Stimulated activated CD4-positive, alpha-beta T cell treated with anti-CD3 and anti-CD28 coated beads, Interleukin-2, amount 100 ng/mL, for 48 hours (primary cell): ENCODE data around the gene RDX.
"Not testable (repeated sequence)": the region's sequence is repeated elsewhere in the genome, so short reads cannot be mapped to it uniquely, and the experiment has no call there.

Experiments used
- DNase-seq, 2 donors: peaks; one replicate each; pipeline ENCODE4 v3.0.0-alpha.2; 2020

RDX gene

DNA sequence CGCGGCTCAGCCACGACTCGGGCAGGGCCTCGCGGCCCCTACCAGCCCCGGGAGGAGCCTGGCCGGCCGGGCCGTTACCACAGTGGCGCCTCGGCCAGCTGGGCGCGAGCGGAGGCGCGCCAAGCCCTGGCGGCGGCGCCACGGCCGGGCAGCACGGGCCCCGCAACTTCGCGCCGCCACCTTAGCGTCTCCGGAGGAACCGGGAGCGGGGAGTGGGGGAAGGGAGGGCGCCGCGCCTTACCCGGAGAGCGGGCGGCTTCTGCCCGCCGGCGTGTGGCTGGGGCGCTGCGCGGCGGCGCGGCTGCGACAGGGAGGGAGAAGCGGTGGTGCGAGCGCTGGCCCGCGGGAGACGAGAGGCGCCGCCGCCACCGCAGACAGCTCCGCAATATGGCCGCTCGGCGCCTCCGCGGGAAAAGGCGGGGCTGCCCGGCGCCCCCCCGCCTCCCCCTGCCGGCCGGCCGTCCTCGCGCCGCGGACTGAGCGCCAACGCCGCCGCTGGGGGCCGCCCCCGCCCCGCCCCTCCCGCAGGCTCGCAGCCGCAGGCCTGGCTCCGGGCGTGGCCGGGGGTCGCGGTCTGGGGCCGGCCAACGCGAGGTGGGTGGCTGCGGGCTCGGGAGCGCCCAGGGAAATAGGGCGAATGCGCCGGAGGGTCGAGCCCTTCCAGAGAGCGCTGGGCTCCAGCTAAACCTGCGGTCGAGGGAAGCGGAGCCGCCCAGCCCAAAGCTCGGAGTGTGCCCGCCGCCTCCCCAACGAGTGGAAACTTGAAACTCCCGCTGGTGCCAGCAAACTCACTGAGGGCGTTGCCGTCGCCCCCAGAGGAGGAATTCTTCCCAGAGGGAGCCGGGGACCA lies at the start of gene RDX:
TSS of gene RDX (minus strand) at position 389 of the 850 bp plus-strand sequence. CDS start 16,922 bp downstream, outside the sequence.
- DNase-seq: peak; percentile 58 to 59

DNA sequence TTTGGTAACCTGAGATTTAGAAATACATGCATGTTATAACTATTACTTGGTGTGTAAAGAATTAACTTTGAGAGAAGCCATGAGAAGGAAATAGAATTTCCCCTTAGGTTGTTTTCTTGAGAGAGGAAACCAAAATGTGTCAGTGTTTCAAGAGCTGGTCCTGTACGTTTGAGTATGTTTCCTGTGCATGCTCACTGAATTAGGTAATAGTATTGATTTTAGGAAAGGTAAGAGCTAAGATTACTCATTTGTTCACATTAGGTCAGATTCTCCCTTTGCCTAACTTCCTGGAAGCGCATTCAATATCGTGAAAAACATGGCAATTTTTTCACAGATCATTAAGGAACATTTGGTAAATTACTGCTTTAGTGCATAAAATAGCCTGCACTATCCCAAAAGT lies 49.3 kb upstream of the RDX start:
- DNase-seq: no peak

- no peak for DNase-seq
Measured at GRCh38 chr11:110340436-110340835, 44.0 kb upstream of the RDX start.

- DNase-seq: no peak
Measured at GRCh38 chr11:110339456-110340250, 43.2 kb upstream of the RDX start.

DNA sequence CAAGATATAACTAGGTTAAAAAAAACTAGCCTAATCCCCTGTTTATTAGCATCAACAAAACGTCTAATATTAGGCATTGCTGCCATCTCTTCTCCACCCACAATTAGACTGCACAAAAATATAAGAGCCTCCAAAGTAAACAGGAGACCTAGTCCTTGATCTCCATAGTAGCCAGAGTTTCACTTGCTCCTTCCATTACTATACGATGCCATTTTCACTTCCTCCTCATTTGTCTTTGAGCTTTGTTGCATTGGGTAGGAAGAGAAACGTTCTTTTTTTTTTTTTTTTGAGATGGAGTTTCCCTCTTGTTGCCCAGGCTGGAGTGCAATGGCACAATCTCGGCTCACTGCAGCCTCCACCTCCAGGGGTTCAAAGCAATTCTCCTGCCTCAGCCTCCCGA lies 42.3 kb upstream of the RDX start:
- DNase-seq: no peak

DNA sequence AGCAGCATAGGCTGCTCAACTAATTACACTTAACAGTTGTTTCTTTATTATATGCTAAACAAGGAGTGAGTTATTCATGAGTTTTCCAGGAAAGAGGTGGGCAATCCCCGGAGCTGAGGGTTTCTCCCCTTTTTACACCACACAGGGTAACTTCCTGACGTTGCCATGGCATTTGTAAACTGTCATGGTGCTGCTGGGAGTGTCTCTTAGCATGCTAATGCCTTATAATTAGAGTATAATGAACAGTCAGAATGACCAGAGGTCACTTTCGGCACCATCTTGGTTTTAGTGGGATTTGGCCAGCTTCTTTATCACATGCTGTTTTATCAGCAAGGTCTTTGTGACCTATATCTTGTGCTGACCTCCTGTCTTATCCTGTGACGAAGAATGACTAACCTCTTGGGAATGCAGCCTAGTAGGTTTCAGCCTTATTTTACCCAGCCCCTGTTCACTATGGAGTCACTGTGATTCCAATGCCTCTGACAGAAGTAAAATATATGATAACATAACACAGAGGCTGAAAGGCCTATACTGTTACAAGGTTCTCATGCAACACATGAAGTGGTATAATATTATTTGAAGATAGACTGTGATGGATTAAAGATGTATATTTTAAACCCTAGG lies 41.3 kb upstream of the RDX start:
- no peak for DNase-seq

DNA sequence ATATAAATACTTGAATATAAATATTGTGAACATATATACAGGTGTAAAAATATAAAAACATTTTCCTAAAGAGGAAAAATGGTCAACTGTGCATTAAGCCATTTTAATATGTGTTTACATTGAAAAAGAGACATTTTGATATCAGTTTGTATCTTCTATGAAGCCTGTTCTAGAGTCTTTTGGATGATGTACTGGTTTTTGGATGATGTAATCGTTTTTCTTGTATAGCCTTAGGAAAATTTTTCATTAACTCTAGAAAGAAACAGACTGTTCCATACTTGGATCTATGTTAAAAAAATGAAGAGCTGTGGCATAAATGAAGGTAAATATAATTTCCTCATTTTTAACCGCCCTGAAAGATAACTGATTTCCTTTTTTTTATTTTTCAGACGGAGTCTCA lies 39.6 kb upstream of the RDX start:
- DNase-seq: no peak

DNA sequence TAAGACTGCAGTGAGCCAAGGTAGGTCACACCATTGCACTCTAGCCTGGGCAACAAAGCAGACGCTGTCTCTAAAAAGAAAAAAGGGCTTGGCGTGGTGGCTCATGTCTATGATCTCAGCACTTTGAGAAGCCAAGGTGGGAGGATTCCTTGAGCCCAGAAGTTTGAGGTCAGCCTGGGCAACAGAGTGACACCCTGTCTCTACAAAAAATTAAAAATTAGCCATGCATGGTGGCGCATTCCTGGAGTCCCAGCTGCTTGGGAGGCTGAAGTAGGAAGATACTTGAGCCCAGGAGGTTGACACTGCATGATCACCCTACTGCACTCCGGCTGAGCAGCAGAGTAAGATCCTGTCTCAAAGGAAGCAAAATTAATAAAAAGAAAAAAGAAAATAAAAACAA lies 38.9 kb upstream of the RDX start:
- DNase-seq: no peak

GRCh38 chr11:110331626-110332025 lies 35.2 kb upstream of the RDX start:
- no peak for DNase-seq

DNA sequence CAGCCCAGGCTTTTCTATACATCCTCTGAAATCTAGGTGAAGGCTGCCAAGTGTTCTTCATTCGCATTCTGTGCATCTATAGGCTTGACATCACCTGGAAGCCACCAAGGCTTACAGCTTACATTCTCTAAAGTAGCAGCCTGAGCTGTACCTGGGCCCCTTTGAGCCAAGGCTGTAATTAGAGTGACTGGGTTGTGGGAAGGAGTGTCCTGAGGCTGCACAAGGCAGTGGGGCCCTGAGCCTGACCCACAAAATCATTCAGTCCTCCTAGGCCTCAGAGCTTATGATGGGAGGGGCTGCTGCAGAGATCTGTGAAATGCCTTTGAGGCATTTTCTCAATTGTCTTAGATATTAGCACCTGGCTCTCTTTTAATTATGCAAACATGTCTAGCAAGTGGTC lies 33.0 kb upstream of the RDX start:
- no peak for DNase-seq

- no peak for DNase-seq
Measured at GRCh38 chr11:110327508-110327907, 31.1 kb upstream of the RDX start.

DNA sequence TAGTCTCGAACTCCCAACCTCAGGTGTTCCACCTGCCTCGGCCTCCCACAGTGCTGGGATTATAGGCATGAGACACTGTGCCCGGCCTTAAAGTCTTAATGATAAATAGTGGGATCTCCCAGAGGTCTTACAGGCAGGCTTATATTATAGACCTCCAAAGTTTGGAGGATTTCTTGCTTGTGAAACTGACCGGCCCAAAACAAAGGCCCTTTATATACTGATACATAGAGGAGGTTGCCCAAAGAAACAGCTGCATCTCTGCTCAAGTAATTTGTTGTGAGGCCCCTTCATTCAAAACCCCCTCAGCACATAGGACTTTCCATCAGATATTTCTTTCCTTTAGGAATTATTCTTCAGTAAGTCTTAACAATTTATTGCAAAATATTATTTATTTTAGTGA lies 27.4 kb upstream of the RDX start:
- DNase-seq: no peak

- no peak for DNase-seq
Measured at GRCh38 chr11:110319501-110319900, 23.1 kb upstream of the RDX start.

DNA sequence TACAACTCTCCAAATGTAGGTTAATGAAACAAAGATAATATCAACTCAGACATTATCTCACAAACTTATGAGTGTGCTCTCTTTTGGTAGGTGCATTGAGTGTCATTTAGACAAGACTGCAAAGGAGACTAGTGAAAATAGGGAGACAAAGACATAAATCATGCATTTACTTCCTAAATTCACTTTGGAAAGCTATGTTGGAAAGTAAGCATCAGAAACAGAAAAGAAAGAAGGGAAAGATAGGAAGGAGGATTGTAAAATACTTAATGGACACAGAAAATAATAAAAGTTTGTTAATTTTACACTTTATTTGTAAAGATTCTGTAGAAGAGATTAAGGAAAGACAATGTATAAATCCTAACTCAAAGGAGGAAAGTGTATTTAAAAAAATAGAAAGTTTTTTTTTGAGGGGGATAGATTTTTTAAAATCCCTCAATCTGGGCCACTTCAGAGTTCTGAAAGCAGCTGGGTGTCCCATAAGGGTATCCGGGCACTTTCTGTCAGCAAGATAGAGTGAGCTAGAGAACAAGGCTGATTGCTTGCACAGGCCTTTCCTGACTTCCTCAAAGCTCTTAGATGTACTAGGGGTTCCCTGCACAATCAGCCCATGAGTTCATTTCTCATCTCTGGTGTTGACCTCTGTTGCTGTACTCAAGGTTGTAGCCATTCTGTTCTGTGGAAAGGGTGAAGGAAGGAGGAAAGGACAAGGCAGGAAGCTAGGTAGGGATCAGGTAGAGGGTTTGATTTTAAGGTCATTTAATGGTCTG lies 22.4 kb upstream of the RDX start:
- DNase-seq: no peak

- no peak for DNase-seq
Measured at GRCh38 chr11:110317516-110317932, 21.1 kb upstream of the RDX start.

DNA sequence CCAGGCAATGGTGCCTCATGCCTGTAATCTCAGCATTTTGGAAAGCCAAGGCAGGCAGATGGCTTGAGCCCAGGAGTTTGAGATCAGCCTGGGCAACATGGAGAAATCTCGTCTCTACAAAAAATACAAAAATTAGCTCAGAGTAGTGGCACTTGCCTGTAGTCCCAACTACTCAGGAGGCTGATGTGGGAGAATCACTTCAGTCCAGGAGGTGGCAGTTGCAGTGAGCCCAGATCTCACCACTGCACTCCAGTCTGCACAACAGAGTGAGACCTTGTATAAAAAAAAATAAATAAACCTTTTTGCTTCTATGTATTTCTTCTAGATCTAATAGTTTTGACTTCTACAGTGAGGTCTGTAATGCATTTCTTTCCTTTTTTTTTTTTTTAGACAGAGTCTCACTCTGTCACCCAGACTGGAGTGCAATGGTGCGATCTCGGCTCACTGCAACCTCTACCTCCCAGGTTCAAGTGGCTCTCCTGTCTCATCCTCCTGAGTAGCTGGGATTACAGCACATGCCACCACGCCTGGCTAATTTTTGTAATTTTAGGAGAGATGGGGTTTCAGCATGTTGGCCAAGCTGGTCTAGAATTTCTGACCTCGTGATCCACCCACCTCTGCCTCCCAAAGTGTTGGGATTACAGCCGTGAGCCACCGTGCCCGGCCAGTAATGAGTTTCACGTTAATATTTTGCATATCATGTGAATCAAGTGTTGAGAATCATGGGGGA lies 18.1 kb upstream of the RDX start:
- DNase-seq: no peak

DNA sequence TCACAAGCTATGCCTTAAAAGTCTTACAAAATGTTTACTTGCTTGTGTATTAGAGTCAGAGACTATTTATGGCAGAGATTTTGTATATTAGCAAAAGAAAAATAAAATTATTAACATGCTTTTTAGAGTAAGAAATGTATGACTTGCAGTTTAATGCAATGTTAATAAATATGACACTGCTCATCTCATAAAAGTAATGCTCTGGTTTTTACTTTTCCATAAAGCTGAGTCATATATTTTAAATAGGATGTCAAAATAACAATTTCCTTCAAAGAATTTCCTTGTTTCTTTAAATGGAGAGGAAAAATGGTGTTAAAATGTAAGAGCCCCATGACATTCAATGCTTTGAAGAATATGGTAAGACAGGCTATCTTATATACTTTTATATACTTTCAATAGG lies 16.3 kb upstream of the RDX start:
- DNase-seq: no peak

- DNase-seq: no peak
Measured at GRCh38 chr11:110311783-110312579, 15.6 kb upstream of the RDX start.

DNA sequence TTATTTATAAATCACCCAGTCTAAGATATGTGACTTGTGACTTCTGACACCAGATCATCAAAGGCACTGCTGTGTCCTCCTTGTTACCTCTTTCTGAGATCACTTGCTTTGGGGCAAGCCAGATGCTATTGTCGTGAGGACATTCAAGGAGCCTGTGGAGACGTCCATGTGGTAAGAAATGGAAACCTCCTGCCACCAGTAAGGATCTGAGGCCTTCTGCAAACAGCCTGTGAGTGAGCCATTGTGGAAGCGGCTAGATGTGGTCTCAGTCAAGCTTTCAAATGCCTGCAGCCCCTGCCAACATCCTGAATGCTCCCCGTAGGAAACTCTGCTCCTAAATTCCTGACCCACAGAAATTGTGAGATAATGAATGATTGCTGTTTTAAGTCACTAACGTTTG lies 11.7 kb upstream of the RDX start:
- DNase-seq: no peak

DNA sequence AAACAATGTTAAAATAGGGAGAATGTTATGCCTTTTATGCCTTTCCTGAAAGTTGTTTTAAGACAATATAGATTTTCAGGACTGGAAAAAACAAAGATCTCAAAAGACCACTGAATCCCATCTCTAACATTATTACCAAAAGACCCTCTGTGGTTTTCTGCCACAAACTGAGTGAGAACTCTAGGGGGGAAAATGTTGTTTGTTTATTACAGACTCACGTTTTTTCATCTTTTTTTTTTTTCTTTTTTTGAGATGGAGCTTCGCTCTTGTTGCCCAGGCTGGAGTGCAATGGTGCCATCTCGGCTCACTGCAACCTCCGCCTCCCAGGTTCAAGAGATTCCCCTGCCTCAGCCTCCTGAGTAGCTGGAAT lies 9.6 kb upstream of the RDX start:
- not testable (repeated sequence) for DNase-seq
